DMS153 treated with DMSO at 0.1 percent for 48 hours (cell line): ENCODE data around the gene SLIT3.

Experiments used
- DNase-seq: peaks from one replicate; lab custom pipeline; 2025; ENCODE audit not compliant: unreplicated experiment; lab: John Stamatoyannopoulos, UW

The SLIT3 gene

GRCh38 chr5:168941901-168942300 is 359.0 kb downstream of the SLIT3 start:
- no peak for DNase-seq

GRCh38 chr5:168940712-168941111 is 360.2 kb downstream of the SLIT3 start:
- DNase-seq: no peak

GRCh38 chr5:168939887-168940544 is 360.9 kb downstream of the SLIT3 start:
- DNase-seq: peak; percentile 2

- no peak for DNase-seq
Measured at GRCh38 chr5:168939156-168939800, 361.7 kb downstream of the SLIT3 start.

GRCh38 chr5:168936511-168936910 is 364.4 kb downstream of the SLIT3 start:
- no peak for DNase-seq

GRCh38 chr5:168935183-168935582 is 365.8 kb downstream of the SLIT3 start:
- no peak for DNase-seq

- no peak for DNase-seq
Measured at GRCh38 chr5:168934169-168934568, 366.8 kb downstream of the SLIT3 start.

- DNase-seq: no peak
Measured at GRCh38 chr5:168932400-168933189, 368.3 kb downstream of the SLIT3 start.

- no peak for DNase-seq
Measured at GRCh38 chr5:168931638-168932345, 369.1 kb downstream of the SLIT3 start.

GRCh38 chr5:168929656-168930055 is 371.3 kb downstream of the SLIT3 start:
- no peak for DNase-seq

- no peak for DNase-seq
Measured at GRCh38 chr5:168925160-168925559, 375.8 kb downstream of the SLIT3 start.

GRCh38 chr5:168921147-168921866 is 379.6 kb downstream of the SLIT3 start:
- DNase-seq: no peak

GRCh38 chr5:168920019-168920810 is 380.7 kb downstream of the SLIT3 start:
- DNase-seq: no peak

- no peak for DNase-seq
Measured at GRCh38 chr5:168917947-168918600, 382.9 kb downstream of the SLIT3 start.

- DNase-seq: no peak
Measured at GRCh38 chr5:168916852-168917251, 384.1 kb downstream of the SLIT3 start.

- DNase-seq: no peak
Measured at GRCh38 chr5:168916266-168916665, 384.7 kb downstream of the SLIT3 start.

- DNase-seq: no peak
Measured at GRCh38 chr5:168914491-168914890, 386.4 kb downstream of the SLIT3 start.

- DNase-seq: no peak
Measured at GRCh38 chr5:168910874-168911273, 390.1 kb downstream of the SLIT3 start.

GRCh38 chr5:168908207-168908606 is 392.7 kb downstream of the SLIT3 start:
- no peak for DNase-seq
